ENCODE data around the gene PSAPL1. TPM values are rescaled to one million over a fixed set of nuclear protein-coding genes. Genes with fewer than 3 reads are reported as not detected.

The PSAPL1 gene
- total and polyA plus RNA-seq, 9 of the 15 experiments (the other 6 are each of a cell fraction or from before 2014, with no cell fraction given) = not detected

- FAIRE-seq = no peak
- no peak for ATAC-seq
- in situ Hi-C loops (cut with MboI) (no loop called here), intact Hi-C loops (cut with micrococcal nuclease) (no loop called here)
- WGBS (ENCODE audit: insufficient coverage, low coverage, missing lambda C conversion rate) = 1% methylated on average over 12 of the region's 18 CpGs
- no peaks in the 10 kb centered on the region for H3K36me3 ChIP-seq (ENCODE audit: control insufficient read depth, insufficient read depth, low read length)
- no peak overlapping the region for H3K9ac ChIP-seq (ENCODE audit: insufficient read depth in 1 of 2, low read depth in 2 of 2, low read length in 2 of 2)
- H3K4me2 ChIP-seq (ENCODE audit: insufficient read depth, low read length) = no peak overlapping the region
- H3K9me3 ChIP-seq (replicated peaks; ENCODE audit: control insufficient read depth, insufficient read depth, low read depth, low read length) = no peaks in the 10 kb centered on the region
- DNase-seq (ENCODE audit: extremely low read depth in 1 of 4, low spot score in 3 of 4) = no peak
- H3K27me3 ChIP-seq (ENCODE audit: control insufficient read depth in 2 of 2, insufficient read depth in 2 of 2, low read length in 2 of 2) = peaks cover 10 to 55% of the 10 kb centered on the region in 2 experiments; a peak in 4 of 5 replicates
- ChIA-PET POLR2A (interaction anchor here (0.7 kb wide), 1 partner anchor 9 kb away, joined by 3 read pairs; no protein-coding TSS in a partner anchor), CTCF (ENCODE audit: low intra/inter-chr PET ratio) (no interaction called here)
- TF ChIP-seq PURB (CRISPR knock-in tag; IDR thresholded peaks at IDR 0.05; ENCODE audit: low read depth) (no peak), GABPB2 (CRISPR knock-in tag; conservative IDR thresholded peaks at IDR 0.05) (no peak), HDAC8 (tag; IDR thresholded peaks at IDR 0.05) (no peak), FUS (optimal IDR thresholded peaks at IDR 0.05; ENCODE audit: low read depth, low read length) (no peak), THRAP3 (IDR thresholded peaks at IDR 0.05; ENCODE audit: borderline replicate concordance) (no peak), E4F1 (CRISPR knock-in tag; IDR thresholded peaks at IDR 0.05; ENCODE audit: borderline replicate concordance) (no peak)
- no peaks in the 10 kb centered on the region for H3K79me2 ChIP-seq (ENCODE audit: control insufficient read depth, insufficient read depth, low read length)
- no peak overlapping the region for H2AFZ ChIP-seq (ENCODE audit: low read depth, low read length)
- 0 out of 2 replicates have a peak, but pooled peaks cover 5% of the 10 kb centered on the region for H4K20me1 ChIP-seq (replicated peaks; ENCODE audit: control insufficient read depth, insufficient read depth, low read length)
- no peaks in the 10 kb centered on the region; a peak in 1 of 5 replicates for H3K4me1 ChIP-seq (replicated peaks in 1 of 2; ENCODE audit: control insufficient read depth in 2 of 2, insufficient read depth in 2 of 2, low read length in 2 of 2)
- no peak overlapping the region for H3K4me3 ChIP-seq
- H3K9me1 ChIP-seq (ENCODE audit: control insufficient read depth, insufficient read depth, low read length) = no peaks in the 10 kb centered on the region
- BruUV-seq (replicated peaks) = no TSS peak
- H3K27ac ChIP-seq (ENCODE audit: extremely low read depth, low read depth, low read length) = no peak overlapping the region
These were observed 43.7 kb downstream of the PSAPL1 start for GRCh38 chr4:7390906-7391636.
